ENCODE results near the gene PPP1R37. TPM values are rescaled to one million over a fixed set of nuclear protein-coding genes. Genes with fewer than 3 reads are reported as not detected.

PPP1R37 gene
- total and polyA plus RNA-seq, 2 of the 8 experiments (the other 6 are each of a cell fraction or from before 2014, with no cell fraction given) = 14.6 to 25.7 TPM

GRCh38 chr19:45163751-45164460 is 70.9 kb downstream of the PPP1R37 start (continued):
- TF ChIP-seq SAP30 (IDR thresholded peaks at IDR 0.05; ENCODE audit: insufficient read depth, insufficient replicate concordance, low read length) (no peak), CREB1 (IDR thresholded peaks at IDR 0.05) (no peak)
